H1 (cell line): ENCODE measurements around the gene HHAT. TPM values are rescaled to one million over a fixed set of nuclear protein-coding genes. Genes with fewer than 3 reads are reported as not detected.

Experiments used
- CTCF ChIA-PET: fragments of 300-600 bp; sonication (Branson Sonifier 250); formaldehyde crosslinking; loops from one replicate; lab custom pipeline; 2021; ENCODE audit not compliant: partially characterized antibody; lab: Charles Lee
- POLR2A ChIA-PET: fragments of 300-600 bp; sonication (Branson Sonifier 250); formaldehyde crosslinking; loops from one replicate; lab custom pipeline; 2021; ENCODE audit warnings: inconsistent platforms; ENCODE audit not compliant: partially characterized antibody; lab: Charles Lee
- DNase-seq, 2 experiments: peaks; one replicate each; pipeline versions ENCODE4 v3.0.0 to v3.0.0-alpha.2; 2010 to 2022; ENCODE audit warnings: low spot score in 2 of 2, low read depth in 1 of 2, mixed read lengths in 1 of 2
- FAIRE-seq: peaks from 2 replicates; lab custom pipeline; 2011; peaks lifted over from hg19 to GRCh38; lab: Jason Lieb, UNC
- H2AFZ ChIP-seq: 2 replicates; pipeline ENCODE4 v1.8.1; 2012; ENCODE audit warnings: low read length, inconsistent platforms
- H2AK5ac ChIP-seq: 2 replicates; pipeline ENCODE4 v1.6.1; 2013; ENCODE audit warnings: low read depth, low read length
- H2BK120ac ChIP-seq: replicated peaks from 2 replicates; pipeline ENCODE3; 2013; ENCODE audit warnings: low read depth, low read length, inconsistent platforms
- H2BK12ac ChIP-seq: 2 replicates; pipeline ENCODE4 v1.6.1; 2013; ENCODE audit warnings: low read depth, low read length
- H2BK15ac ChIP-seq: 2 replicates; pipeline ENCODE4 v1.6.1; 2013; ENCODE audit warnings: low read length
- H2BK20ac ChIP-seq: 2 replicates; pipeline ENCODE4 v1.6.1; 2013; ENCODE audit warnings: low read length
- H2BK5ac ChIP-seq: 2 replicates; pipeline ENCODE4 v1.6.1; 2013; ENCODE audit warnings: low read depth, low read length
- H3K14ac ChIP-seq: 2 replicates; pipeline ENCODE4 v1.6.1; 2013; ENCODE audit warnings: inconsistent platforms; ENCODE audit not compliant: insufficient read length
- H3K18ac ChIP-seq: 2 replicates; pipeline ENCODE4 v1.6.1; 2013; ENCODE audit warnings: low read length; ENCODE audit errors: extremely low read depth
- H3K23ac ChIP-seq: 2 replicates; pipeline ENCODE4 v1.6.1; 2013; ENCODE audit warnings: inconsistent platforms; ENCODE audit not compliant: insufficient read length
- H3K23me2 ChIP-seq: 2 replicates; pipeline ENCODE4 v1.6.1; 2013; ENCODE audit warnings: low read depth, low read length
- H3K27ac ChIP-seq: 2 replicates; pipeline ENCODE4 v1.6.1; 2011; ENCODE audit warnings: low read depth, low read length, inconsistent platforms
- H3K27me3 ChIP-seq, 4 experiments: replicated peaks in 1 of 4; 1 replicate in 1 of 4; 2 replicates in 3 of 4; pipeline versions ENCODE4 v1.6.1 to v1.8.1; 2011 to 2013; ENCODE audit warnings: low read length in 3 of 4, mild to moderate bottlenecking in 3 of 4, inconsistent platforms in 2 of 4, mixed read lengths in 2 of 4, moderate library complexity in 1 of 4; ENCODE audit not compliant: control insufficient read depth in 3 of 4, insufficient read depth in 3 of 4; ENCODE audit errors: extremely low read depth in 1 of 4
- H3K36me3 ChIP-seq, 4 experiments: 2 replicates each; pipeline versions ENCODE4 v1.6.1 to v1.8.1; 2011 to 2013; ENCODE audit warnings: mild to moderate bottlenecking in 4 of 4, low read length in 3 of 4, moderate library complexity in 2 of 4, control low read depth in 1 of 4, inconsistent platforms in 1 of 4; ENCODE audit not compliant: insufficient read depth in 4 of 4, control insufficient read depth in 2 of 4
- H3K4ac ChIP-seq: replicated peaks from 2 replicates; pipeline ENCODE3; 2013; ENCODE audit warnings: low read length, low read depth, mixed read lengths, inconsistent platforms; ENCODE audit not compliant: insufficient read length
- H3K4me1 ChIP-seq, 4 experiments: replicated peaks in 1 of 4; 1 replicate in 1 of 4; 2 replicates in 3 of 4; pipeline versions ENCODE4 v1.6.1 to v1.8.1; 2011 to 2013; ENCODE audit warnings: low read length in 3 of 4, inconsistent platforms in 2 of 4, mixed read lengths in 1 of 4; ENCODE audit not compliant: insufficient read depth in 4 of 4, control insufficient read depth in 3 of 4
- H3K4me2 ChIP-seq, 2 experiments: 2 replicates each; pipeline versions ENCODE4 v1.6.1 to v1.8.1; 2011 to 2013; ENCODE audit warnings: low read depth in 2 of 2, low read length in 2 of 2, control low read depth in 1 of 2, inconsistent platforms in 1 of 2, mild to moderate bottlenecking in 1 of 2; ENCODE audit not compliant: insufficient read depth in 1 of 2
- H3K4me3 ChIP-seq, 4 experiments: fragments of 200-600, 300-600 bp in 1 of 4; sonication (generic), shearing (Covaris generic), sonication (Bioruptor Twin) in 1 of 4; 2 replicates each; pipeline versions ENCODE4 v1.5.1 to v1.8.1; 2011 to 2016; ENCODE audit warnings: low read length in 4 of 4, low read depth in 3 of 4, control low read depth in 2 of 4, inconsistent platforms in 2 of 4, mild to moderate bottlenecking in 2 of 4, mixed read lengths in 1 of 4, moderate library complexity in 1 of 4; ENCODE audit not compliant: insufficient read depth in 2 of 4; ENCODE audit errors: extremely low read depth in 1 of 4
- H3K56ac ChIP-seq: replicated peaks from 2 replicates; pipeline ENCODE3; 2013; ENCODE audit warnings: low read depth, mild to moderate bottlenecking, mixed read lengths, low read length, inconsistent platforms; ENCODE audit not compliant: insufficient read length
- H3K79me1 ChIP-seq: 2 replicates; pipeline ENCODE4 v1.6.1; 2013; ENCODE audit warnings: low read depth, low read length, control low read depth
- H3K79me2 ChIP-seq, 2 experiments: 2 replicates each; pipeline versions ENCODE4 v1.6.1 to v1.8.1; 2012 to 2013; ENCODE audit warnings: low read length in 2 of 2, mild to moderate bottlenecking in 2 of 2, inconsistent platforms in 1 of 2; ENCODE audit not compliant: insufficient read depth in 2 of 2, control insufficient read depth in 1 of 2
- H3K9ac ChIP-seq, 4 experiments: replicated peaks in 1 of 4; 1 replicate in 1 of 4; 2 replicates in 3 of 4; pipeline versions ENCODE4 v1.6.1 to v1.8.1; 2011 to 2013; ENCODE audit warnings: low read depth in 3 of 4, low read length in 3 of 4, control low read depth in 2 of 4, mild to moderate bottlenecking in 2 of 4, moderate library complexity in 2 of 4, inconsistent platforms in 1 of 4; ENCODE audit errors: extremely low read depth in 1 of 4
- H3K9me3 ChIP-seq, 2 experiments: 2 replicates each; pipeline versions ENCODE4 v1.6.1 to v1.8.1; 2012 to 2013; ENCODE audit warnings: mild to moderate bottlenecking in 2 of 2, moderate library complexity in 2 of 2, control low read depth in 1 of 2, inconsistent platforms in 1 of 2, low read depth in 1 of 2, low read length in 1 of 2, mixed read lengths in 1 of 2; ENCODE audit not compliant: insufficient read depth in 2 of 2
- H4K20me1 ChIP-seq, 2 experiments: replicated peaks in 1 of 2; 2 replicates each; pipeline versions ENCODE3 to v1.8.1; 2011 to 2013; ENCODE audit warnings: inconsistent platforms in 2 of 2, low read length in 2 of 2, mild to moderate bottlenecking in 1 of 2; ENCODE audit not compliant: insufficient read depth in 2 of 2, control insufficient read depth in 1 of 2
- H4K5ac ChIP-seq: 2 replicates; pipeline ENCODE4 v1.6.1; 2013; ENCODE audit warnings: low read length, low read depth, mixed read lengths, inconsistent platforms; ENCODE audit not compliant: insufficient read length
- H4K8ac ChIP-seq: 2 replicates; pipeline ENCODE4 v1.8.0; 2013; ENCODE audit warnings: mild to moderate bottlenecking, moderate library complexity, low read length, inconsistent platforms; ENCODE audit not compliant: insufficient read depth; ENCODE audit errors: extremely low read depth
- H4K91ac ChIP-seq: replicated peaks from 2 replicates; pipeline ENCODE3; 2013; ENCODE audit warnings: low read length, mixed read lengths, inconsistent platforms; ENCODE audit not compliant: insufficient read length
- BACH1 ChIP-seq: IDR thresholded peaks from 2 replicates; pipeline ENCODE4 v1.6.1; 2012; ENCODE audit warnings: low read length, improper control_type of control experiment
- CBX5 ChIP-seq: fragments of 300-800, 300-1000 bp; sonication (generic); IDR thresholded peaks from 2 replicates; pipeline ENCODE4 v1.7.1; 2016; ENCODE audit warnings: antibody characterized with exemption, low read length, low read depth
- CEBPB ChIP-seq: IDR thresholded peaks from 2 replicates; pipeline ENCODE4 v1.6.1; 2012; ENCODE audit warnings: low read depth, low read length
- CHD1 ChIP-seq: IDR thresholded peaks from 2 replicates; pipeline ENCODE4 v1.6.1; 2012; ENCODE audit warnings: low read depth, low read length, improper control_type of control experiment
- CHD2 ChIP-seq: IDR thresholded peaks from 2 replicates; pipeline ENCODE4 v1.6.1; 2012; ENCODE audit warnings: low read length, improper control_type of control experiment
- GTF2F1 ChIP-seq: IDR thresholded peaks from 2 replicates; pipeline ENCODE4 v1.6.1; 2012; ENCODE audit warnings: low read depth, low read length, improper control_type of control experiment, borderline replicate concordance
- JUND ChIP-seq: IDR thresholded peaks from 2 replicates; pipeline ENCODE4 v1.6.1; 2011; ENCODE audit warnings: mild to moderate bottlenecking, improper control_type of control experiment, low read length
- NANOG ChIP-seq: IDR thresholded peaks from 2 replicates; pipeline ENCODE4 v1.6.1; 2011; ENCODE audit warnings: low read length, low read depth, mild to moderate bottlenecking, inconsistent platforms; ENCODE audit not compliant: insufficient read depth, poor library complexity, severe bottlenecking
- SAP30 ChIP-seq: fragments of 300-600 bp; sonication (generic); IDR thresholded peaks from 2 replicates; pipeline ENCODE4 v1.7.1; 2012; ENCODE audit warnings: low read length, moderate library complexity, mild to moderate bottlenecking, inconsistent platforms; ENCODE audit not compliant: insufficient read depth, insufficient replicate concordance
- SP2 ChIP-seq: IDR thresholded peaks from 2 replicates; pipeline ENCODE4 v1.6.1; 2012; ENCODE audit warnings: mild to moderate bottlenecking, low read length, inconsistent platforms
- SUZ12 ChIP-seq: fragments of 200-600 bp; sonication (generic); IDR thresholded peaks from 2 replicates; pipeline ENCODE4 v1.6.1; 2012; ENCODE audit warnings: mild to moderate bottlenecking, inconsistent platforms, low read length, moderate library complexity, mixed read lengths
- WGBS, 2 experiments: shearing (Covaris generic) in 1 of 2; methylation state at CpG; one replicate each; pipeline versions ENCODE4 v1.1.6 to v1.1.7; 2013 to 2015; ENCODE audit warnings: low lambda C conversion rate in 2 of 2, mixed read lengths in 2 of 2, inconsistent platforms in 1 of 2, low coverage in 1 of 2, missing lambda C conversion rate in 1 of 2; ENCODE audit not compliant: insufficient replicate concordance in 2 of 2, insufficient coverage in 1 of 2, insufficient read length in 1 of 2; ENCODE audit errors: extremely low coverage in 1 of 2, missing lambda C conversion rate in 1 of 2; 5-methylcytosine and 5-hydroxymethylcytosine counted together
- polyA plus RNA-seq, 7 experiments: library from polyadenylated mRNA; depleted of rRNA in 3 of 7; stranded (reverse) in 5 of 7; unstranded in 2 of 7; fragments of >200 nt in 5 of 7; fragments of 200-250 nt in 2 of 7; gene quantifications; 1 replicate in 5 of 7; 2 replicates in 1 of 7; 4 replicates in 1 of 7; pipeline versions ENCODE4 v1.2.1 to v1.2.3, GENCODE V29; 2011 to 2013; ENCODE audit warnings: missing spikeins in 2 of 7, mixed read lengths in 2 of 7
- total RNA-seq: library from RNA; stranded (reverse); fragmentation: NEBNext Ultra II Directional; extraction: Animal tissue kit (Norgen Biotek cat#: 25700); gene quantifications from 2 replicates; pipeline ENCODE4 v1.2.1, GENCODE V29; 2021
- TF ChIP-seq, protein P1 (sequence below), 3 experiments: IDR thresholded peaks; 1 replicate in 2 of 3; 2 replicates in 1 of 3; pipeline versions ENCODE4 v1.5.1 to v1.6.1; 2011; ENCODE audit warnings: low read length in 3 of 3, mild to moderate bottlenecking in 3 of 3, inconsistent platforms in 2 of 3, low read depth in 1 of 3, moderate library complexity in 1 of 3; ENCODE audit not compliant: insufficient read depth in 1 of 3; ENCODE audit errors: control extremely low read depth in 1 of 3

The HHAT gene
- total and polyA plus RNA-seq, 2 of the 8 experiments (the other 6 are each of a cell fraction or from before 2014, with no cell fraction given): 0.15 to 0.51 TPM

GRCh38 chr1:210347112-210347511, 18.4 kb downstream of the HHAT start:
- Histone ChIP-seq H3K14ac (no peak overlapping the region), H2BK20ac (no peak overlapping the region), H2AFZ (no peak overlapping the region), H2BK15ac (no peak overlapping the region), H2AK5ac (no peak overlapping the region), H3K56ac (no peak overlapping the region), H3K9me3 (no peaks in the 10 kb centered on the region), H2BK12ac (no peak overlapping the region), H3K4ac (no peak overlapping the region), H3K4me3 (no peak overlapping the region), H3K79me1 (no peaks in the 10 kb centered on the region), H2BK120ac (no peak overlapping the region), H3K4me1 (no peaks in the 10 kb centered on the region), H3K79me2 (no peaks in the 10 kb centered on the region), H3K27me3 (no peaks in the 10 kb centered on the region), H3K18ac (no peak overlapping the region), H3K9ac (no peak overlapping the region), H3K23me2 (no peaks in the 10 kb centered on the region; the same call in 1 of the 2 replicates), H4K20me1 (no peaks in the 10 kb centered on the region), H3K23ac (no peak overlapping the region), H3K36me3 (no peaks in the 10 kb centered on the region), H4K91ac (no peak overlapping the region), H3K4me2 (no peak overlapping the region), H2BK5ac (no peak overlapping the region), H4K5ac (no peak overlapping the region), H4K8ac (no peak overlapping the region), H3K27ac (no peak overlapping the region)
- FAIRE-seq: no peak
- ChIA-PET CTCF (interaction anchor here (0.8 to 1.4 kb wide), 2 partner anchors 13 to 34 kb away, joined by 4 read pairs; no protein-coding TSS in a partner anchor), POLR2A (interaction anchor here (1.0 kb wide), 1 partner anchor 27 kb away, joined by 3 read pairs; no protein-coding TSS in a partner anchor)
- 83% methylated on average over 1 of the region's 1 CpG; no CpG with 5 or more reads in 1 of the 2 experiments for WGBS, 2 experiments
- no peak for DNase-seq
- TF ChIP-seq NANOG (no peak), BACH1 (no peak), GTF2F1 (no peak), CHD1 (no peak), CEBPB (no peak), SUZ12 (no peak), CHD2 (no peak), SAP30 (no peak), CBX5 (no peak), JUND (no peak), SP2 (no peak)
- TF ChIP-seq, protein P1, sequence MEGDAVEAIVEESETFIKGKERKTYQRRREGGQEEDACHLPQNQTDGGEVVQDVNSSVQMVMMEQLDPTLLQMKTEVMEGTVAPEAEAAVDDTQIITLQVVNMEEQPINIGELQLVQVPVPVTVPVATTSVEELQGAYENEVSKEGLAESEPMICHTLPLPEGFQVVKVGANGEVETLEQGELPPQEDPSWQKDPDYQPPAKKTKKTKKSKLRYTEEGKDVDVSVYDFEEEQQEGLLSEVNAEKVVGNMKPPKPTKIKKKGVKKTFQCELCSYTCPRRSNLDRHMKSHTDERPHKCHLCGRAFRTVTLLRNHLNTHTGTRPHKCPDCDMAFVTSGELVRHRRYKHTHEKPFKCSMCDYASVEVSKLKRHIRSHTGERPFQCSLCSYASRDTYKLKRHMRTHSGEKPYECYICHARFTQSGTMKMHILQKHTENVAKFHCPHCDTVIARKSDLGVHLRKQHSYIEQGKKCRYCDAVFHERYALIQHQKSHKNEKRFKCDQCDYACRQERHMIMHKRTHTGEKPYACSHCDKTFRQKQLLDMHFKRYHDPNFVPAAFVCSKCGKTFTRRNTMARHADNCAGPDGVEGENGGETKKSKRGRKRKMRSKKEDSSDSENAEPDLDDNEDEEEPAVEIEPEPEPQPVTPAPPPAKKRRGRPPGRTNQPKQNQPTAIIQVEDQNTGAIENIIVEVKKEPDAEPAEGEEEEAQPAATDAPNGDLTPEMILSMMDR (IDR thresholded peaks at IDR 0.05; ENCODE audit: control extremely low read depth in 1 of 3, insufficient read depth in 1 of 3, low read depth in 1 of 3, low read length in 3 of 3): no peak
